ENCODE data around the gene XKR7. TPM values are rescaled to one million over a fixed set of nuclear protein-coding genes. Genes with fewer than 3 reads are reported as not detected.
A peak's percentile ranks its signal among the peaks of the same experiment; 100 is the strongest.

The XKR7 gene
- total RNA-seq, 2 donors from 2014 or later, result not detected

GRCh38 chr20:32006841-32007786, 39.2 kb downstream of the XKR7 start:
- intact Hi-C loops (cut with DNase I), result no loop called here
- DNase-seq (ENCODE audit: low spot score), result no peak

- intact Hi-C loops (cut with DNase I), result no loop called here
Measured at GRCh38 chr20:32007787-32008616, 40.1 kb downstream of the XKR7 start.

GRCh38 chr20:32009564-32009963, 41.6 kb downstream of the XKR7 start:
- intact Hi-C loops (cut with DNase I), result no loop called here
- DNase-seq (ENCODE audit: low spot score), result no peak

More at GRCh38 chr20:32007787-32008616, 40.1 kb downstream of the XKR7 start:
- peak; percentile 83 for DNase-seq (ENCODE audit: low spot score)

GRCh38 chr20:32010101-32010500, 42.1 kb downstream of the XKR7 start, which contains the start of gene CCM2L:
TSS of gene CCM2L (plus strand) at chr20:32010438. CDS start at chr20:32010455, 17 bp downstream.
- intact Hi-C loops (cut with DNase I), result no loop called here
- DNase-seq (ENCODE audit: low spot score), result no peak

- intact Hi-C loops (cut with DNase I), result no loop called here
- DNase-seq (ENCODE audit: low spot score), result no peak
Measured at GRCh38 chr20:32010666-32011065, 42.7 kb downstream of the XKR7 start.

- no peak for DNase-seq (ENCODE audit: low spot score)
- intact Hi-C loops (cut with DNase I), result no loop called here
Measured at GRCh38 chr20:32012159-32012688, 44.3 kb downstream of the XKR7 start.

GRCh38 chr20:32013326-32013725, 45.4 kb downstream of the XKR7 start:
- intact Hi-C loops (cut with DNase I), result no loop called here
- DNase-seq (ENCODE audit: low spot score), result no peak

GRCh38 chr20:32017711-32018251, 49.8 kb downstream of the XKR7 start:
- intact Hi-C loops (cut with DNase I), result no loop called here
- no peak for DNase-seq (ENCODE audit: low spot score)

- DNase-seq (ENCODE audit: low spot score), result no peak
- intact Hi-C loops (cut with DNase I), result no loop called here
Measured at GRCh38 chr20:32018269-32019155, 50.6 kb downstream of the XKR7 start.

GRCh38 chr20:32019156-32019510, 51.2 kb downstream of the XKR7 start:
- DNase-seq (ENCODE audit: low spot score), result no peak
- intact Hi-C loops (cut with DNase I), result no loop called here

- intact Hi-C loops (cut with DNase I), result no loop called here
- no peak for DNase-seq (ENCODE audit: low spot score)
Measured at GRCh38 chr20:32019563-32020463, 51.9 kb downstream of the XKR7 start.

- no peak for DNase-seq (ENCODE audit: low spot score)
- intact Hi-C loops (cut with DNase I), result no loop called here
Measured at GRCh38 chr20:32021091-32021490, 53.1 kb downstream of the XKR7 start.

GRCh38 chr20:32024683-32025295, 56.8 kb downstream of the XKR7 start:
- intact Hi-C loops (cut with DNase I), result no loop called here

GRCh38 chr20:32027643-32028042, 59.7 kb downstream of the XKR7 start:
- intact Hi-C loops (cut with DNase I), result no loop called here
- no peak for DNase-seq (ENCODE audit: low spot score)

More at GRCh38 chr20:32024683-32025295, 56.8 kb downstream of the XKR7 start:
- DNase-seq (ENCODE audit: low spot score), result no peak

- intact Hi-C loops (cut with DNase I), result no loop called here
- DNase-seq (ENCODE audit: low spot score), result no peak
Measured at GRCh38 chr20:32028647-32029372, 60.9 kb downstream of the XKR7 start.

- intact Hi-C loops (cut with DNase I), result no loop called here
- no peak for DNase-seq (ENCODE audit: low spot score)
Measured at GRCh38 chr20:32029561-32029960, 61.6 kb downstream of the XKR7 start.

Measured in posterior vena cava (tissue), 2 donors.